ENCODE measurements around the gene DDX1. TPM values are rescaled to one million over a fixed set of nuclear protein-coding genes. Genes with fewer than 3 reads are reported as not detected.

The DDX1 gene
- total RNA-seq, 1 donor from 2014 or later, result 48.1 TPM

- H3K36me3 ChIP-seq, result no peaks in the 10 kb centered on the region
- no peak overlapping the region for H3K4me3 ChIP-seq
- no peak overlapping the region for H3K27ac ChIP-seq
- no peak for TF ChIP-seq POLR2AphosphoS5 (IDR thresholded peaks at IDR 0.05; ENCODE audit: insufficient read depth in 1 of 2, low read depth in 1 of 2)
- no peak for TF ChIP-seq POLR2A (IDR thresholded peaks at IDR 0.05)
- TF ChIP-seq CTCF (IDR thresholded peaks at IDR 0.05), result no peak
- no peaks in the 10 kb centered on the region for H3K9me3 ChIP-seq
- no peaks in the 10 kb centered on the region for H3K27me3 ChIP-seq
- intact Hi-C loops (cut with DNase I), result no loop called here
- H3K4me1 ChIP-seq, result no peaks in the 10 kb centered on the region
- no peak for DNase-seq (ENCODE audit: extremely low spot score in 2 of 2)
Measured at GRCh38 chr2:15670469-15670868, 78.8 kb downstream of the DDX1 start.

GRCh38 chr2:15670981-15671380 lies 79.3 kb downstream of the DDX1 start:
- DNase-seq (ENCODE audit: extremely low spot score in 2 of 2), result no peak
- intact Hi-C loops (cut with DNase I), result no loop called here

GRCh38 chr2:15671409-15671808 lies 79.7 kb downstream of the DDX1 start:
- no peaks in the 10 kb centered on the region for H3K9me3 ChIP-seq
- H3K4me3 ChIP-seq, result no peak overlapping the region
- H3K4me1 ChIP-seq, result no peaks in the 10 kb centered on the region
- H3K36me3 ChIP-seq, result no peaks in the 10 kb centered on the region
- no peaks in the 10 kb centered on the region for H3K27me3 ChIP-seq
- DNase-seq (ENCODE audit: extremely low spot score in 2 of 2), result no peak
- intact Hi-C loops (cut with DNase I), result no loop called here
- no peak overlapping the region for H3K27ac ChIP-seq
- TF ChIP-seq POLR2A (IDR thresholded peaks at IDR 0.05) (no peak), CTCF (IDR thresholded peaks at IDR 0.05) (no peak), POLR2AphosphoS5 (IDR thresholded peaks at IDR 0.05; ENCODE audit: insufficient read depth in 1 of 2, low read depth in 1 of 2) (no peak)

More at GRCh38 chr2:15670981-15671380, 79.3 kb downstream of the DDX1 start:
- Histone ChIP-seq H3K27me3 (no peaks in the 10 kb centered on the region), H3K36me3 (no peaks in the 10 kb centered on the region), H3K4me3 (no peak overlapping the region), H3K9me3 (no peaks in the 10 kb centered on the region), H3K27ac (no peak overlapping the region), H3K4me1 (no peaks in the 10 kb centered on the region)
- no peak for TF ChIP-seq CTCF (IDR thresholded peaks at IDR 0.05)
- TF ChIP-seq POLR2A (IDR thresholded peaks at IDR 0.05), result no peak
- TF ChIP-seq POLR2AphosphoS5 (IDR thresholded peaks at IDR 0.05; ENCODE audit: insufficient read depth in 1 of 2, low read depth in 1 of 2), result no peak

GRCh38 chr2:15671842-15672815 lies 80.5 kb downstream of the DDX1 start:
- no peaks in the 10 kb centered on the region for H3K27me3 ChIP-seq
- H3K4me1 ChIP-seq, result no peaks in the 10 kb centered on the region
- DNase-seq (ENCODE audit: extremely low spot score in 2 of 2), result no peak
- H3K4me3 ChIP-seq, result no peak overlapping the region
- no peaks in the 10 kb centered on the region for H3K36me3 ChIP-seq
- TF ChIP-seq CTCF (IDR thresholded peaks at IDR 0.05) (no peak), POLR2A (IDR thresholded peaks at IDR 0.05) (no peak), POLR2AphosphoS5 (IDR thresholded peaks at IDR 0.05; ENCODE audit: insufficient read depth in 1 of 2, low read depth in 1 of 2) (no peak)
- intact Hi-C loops (cut with DNase I), result no loop called here
- H3K9me3 ChIP-seq, result no peaks in the 10 kb centered on the region
- no peak overlapping the region for H3K27ac ChIP-seq
